HAP-1 (cell line): ENCODE measurements around the gene GLYR1.

Source experiments
- DNase-seq, 2 experiments: peaks; one replicate each; pipeline ENCODE4 v3.0.0-alpha.2; 2016 to 2020; ENCODE audit warnings: low spot score in 2 of 2
- H3K27me3 ChIP-seq: fragments of 250-450 bp; sonication (Bioruptor Pico); 2 replicates; pipeline ENCODE4 v1.5.1; 2020; ENCODE audit warnings: low read depth, mild to moderate bottlenecking, moderate library complexity
- H3K36me3 ChIP-seq: fragments of 250-450 bp; sonication (Bioruptor Pico); replicated peaks from 2 replicates; pipeline ENCODE4 v1.5.1; 2020; ENCODE audit warnings: mild to moderate bottlenecking
- H3K4me1 ChIP-seq: fragments of 250-450 bp; sonication (Bioruptor Pico); 2 replicates; pipeline ENCODE4 v1.5.1; 2020; ENCODE audit warnings: mild to moderate bottlenecking
- H3K4me3 ChIP-seq: fragments of 250-450 bp; sonication (Bioruptor Pico); 2 replicates; pipeline ENCODE4 v1.5.1; 2020; ENCODE audit warnings: mild to moderate bottlenecking, moderate library complexity
- H3K9me3 ChIP-seq: fragments of 250-450 bp; sonication (Bioruptor Pico); 2 replicates; pipeline ENCODE4 v1.5.1; 2020; ENCODE audit warnings: mild to moderate bottlenecking, moderate library complexity
- in situ Hi-C: fragments of 300-500 bp; cut with MboI; formaldehyde crosslinking; loops from 3 replicates; pipeline ENCODE4 v1.14.3; 2020; ENCODE audit warnings: low sequenced_read_pairs, inconsistent platforms, mixed read lengths

The GLYR1 gene

DNA sequence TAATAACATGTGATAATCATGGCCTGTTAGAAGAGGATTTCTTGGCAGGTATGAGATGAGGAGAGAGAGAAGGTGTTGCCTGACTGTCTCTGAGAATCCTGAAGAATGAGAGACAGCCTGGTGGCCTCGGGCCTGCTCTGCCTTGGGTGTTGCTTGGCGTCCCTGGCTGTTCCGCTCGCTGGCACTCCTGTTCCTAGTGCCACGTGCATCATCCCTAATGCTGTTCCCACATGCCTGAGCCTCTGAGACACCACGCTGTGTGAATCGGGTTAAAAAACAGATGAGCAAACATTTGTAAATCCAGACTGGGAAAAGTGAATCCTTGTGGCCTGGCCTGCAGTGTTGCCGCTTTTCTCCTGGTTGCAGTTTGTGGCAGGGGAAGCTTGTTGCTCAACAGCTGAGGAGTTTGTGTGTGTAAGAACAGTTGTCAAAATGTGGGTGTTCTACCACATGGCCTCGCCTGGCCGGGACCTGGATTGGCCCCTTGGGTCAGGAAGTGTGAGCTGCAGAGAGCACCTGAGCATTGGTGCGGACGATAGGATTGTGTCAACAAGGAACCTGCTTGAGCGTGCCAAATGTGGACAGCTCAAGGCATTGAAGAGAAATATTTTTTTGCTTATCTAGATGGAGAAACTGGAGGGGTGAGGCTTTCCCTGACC, 22.2 kb upstream of the GLYR1 start:
- Histone ChIP-seq H3K9me3 (no peaks in the 10 kb centered on the region), H3K36me3 (peaks cover 53% of the 10 kb centered on the region), H3K27me3 (no peaks in the 10 kb centered on the region), H3K4me3 (no peak overlapping the region), H3K4me1 (no peaks in the 10 kb centered on the region)
- in situ Hi-C loops: no loop called here
- no peak for DNase-seq

DNA sequence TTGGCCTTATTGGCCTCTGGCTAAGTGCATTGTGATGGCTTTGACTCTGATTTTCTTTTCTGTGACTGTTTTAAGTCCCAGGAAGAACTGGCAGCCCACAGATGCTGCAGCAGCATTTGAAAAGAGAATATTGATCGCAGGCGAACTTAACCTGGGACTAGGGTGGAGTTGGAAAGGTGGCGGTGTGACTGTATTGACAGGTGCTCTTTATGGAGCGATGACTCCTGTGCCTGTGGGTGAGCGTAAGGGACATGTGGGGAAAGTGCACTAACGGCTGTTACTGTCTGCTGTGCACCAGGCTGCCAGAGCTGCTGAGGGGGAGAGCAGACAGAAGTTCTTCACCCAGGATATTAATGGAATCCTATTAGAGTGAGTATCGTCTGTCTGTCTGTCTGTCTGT, 21.4 kb upstream of the GLYR1 start:
- in situ Hi-C loops: no loop called here
- peaks cover 48% of the 10 kb centered on the region for H3K36me3 ChIP-seq
- no peaks in the 10 kb centered on the region for H3K9me3 ChIP-seq
- no peaks in the 10 kb centered on the region for H3K4me1 ChIP-seq
- H3K4me3 ChIP-seq: no peak overlapping the region
- H3K27me3 ChIP-seq: no peaks in the 10 kb centered on the region
- DNase-seq: no peak

DNA sequence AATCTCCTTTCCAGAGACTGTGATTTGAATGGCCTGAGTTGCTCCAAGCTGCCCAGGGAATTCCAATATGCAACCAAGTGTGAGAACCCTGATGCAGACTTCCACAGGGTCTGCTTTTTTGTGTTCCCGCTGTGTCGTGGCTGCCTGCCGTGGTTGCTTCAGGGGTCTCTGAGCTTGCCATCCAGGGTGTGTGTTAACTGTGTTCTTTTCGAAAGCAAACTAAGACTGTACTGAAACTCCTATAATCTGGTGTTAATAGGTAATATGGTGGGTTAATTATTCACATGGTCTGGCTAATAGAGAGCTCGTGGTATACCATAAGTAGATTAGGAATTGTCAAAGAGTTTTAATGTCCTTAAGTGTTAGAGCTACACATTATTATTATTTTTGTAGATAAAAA, 20.9 kb upstream of the GLYR1 start:
- H3K27me3 ChIP-seq: no peaks in the 10 kb centered on the region
- H3K4me3 ChIP-seq: no peak overlapping the region
- H3K36me3 ChIP-seq: peaks cover 43% of the 10 kb centered on the region
- H3K4me1 ChIP-seq: no peaks in the 10 kb centered on the region
- no peak for DNase-seq
- in situ Hi-C loops: no loop called here
- H3K9me3 ChIP-seq: no peaks in the 10 kb centered on the region

DNA sequence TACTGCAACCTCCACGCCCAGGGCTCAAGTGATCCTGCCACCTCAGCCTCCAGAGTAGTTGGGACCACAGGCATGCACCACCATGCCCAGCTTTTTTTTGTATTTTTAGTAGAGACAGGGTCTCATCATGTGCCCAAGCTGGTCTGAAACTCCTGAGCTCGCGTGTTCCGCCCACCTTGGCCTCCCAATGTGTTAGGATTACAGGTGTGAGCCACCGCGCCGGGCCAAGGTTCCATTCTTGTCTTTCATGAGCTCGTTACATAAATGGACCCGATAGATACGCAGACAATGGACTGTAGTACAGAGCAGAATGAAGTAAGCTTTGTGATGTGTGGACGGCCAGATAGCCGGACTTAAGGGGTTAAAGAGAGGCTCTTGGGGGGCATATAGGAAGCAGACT, 19.5 kb upstream of the GLYR1 start:
- Histone ChIP-seq H3K4me3 (no peak overlapping the region), H3K36me3 (peaks cover 38% of the 10 kb centered on the region), H3K9me3 (no peaks in the 10 kb centered on the region), H3K4me1 (no peaks in the 10 kb centered on the region), H3K27me3 (no peaks in the 10 kb centered on the region)
- in situ Hi-C loops: no loop called here
- DNase-seq: no peak

DNA sequence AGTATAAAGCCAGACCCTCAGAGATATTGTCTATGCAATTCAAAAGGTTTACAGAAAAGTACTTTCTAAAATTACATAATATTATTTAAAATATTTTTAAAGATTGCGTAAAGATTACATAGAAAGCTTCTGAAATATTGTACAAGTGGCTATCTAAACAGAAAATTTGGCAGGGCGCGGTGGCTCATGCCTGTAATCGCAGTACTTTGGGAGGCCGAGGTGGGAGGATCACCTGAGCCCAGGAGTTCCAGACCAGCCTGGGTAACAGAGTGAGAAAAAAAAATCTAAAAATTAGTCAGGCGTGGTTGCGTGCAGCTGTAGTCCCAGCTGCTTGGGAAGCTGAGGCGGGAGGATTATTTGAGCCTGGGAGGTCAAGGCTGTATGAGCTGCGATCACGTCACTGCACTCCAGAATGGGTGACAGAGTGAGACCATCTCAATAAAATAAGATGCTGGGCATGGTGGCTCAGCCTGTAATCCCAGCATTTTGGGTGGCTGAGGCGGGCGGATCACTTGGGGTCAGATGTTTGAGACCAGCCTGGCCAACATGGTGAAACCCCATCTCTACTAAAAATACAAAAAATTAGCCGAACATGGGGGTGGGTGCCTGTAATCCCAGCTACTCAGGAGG, 18.3 kb upstream of the GLYR1 start:
- in situ Hi-C loops: no loop called here
- no peaks in the 10 kb centered on the region for H3K9me3 ChIP-seq
- peaks cover 41% of the 10 kb centered on the region for H3K36me3 ChIP-seq

DNA sequence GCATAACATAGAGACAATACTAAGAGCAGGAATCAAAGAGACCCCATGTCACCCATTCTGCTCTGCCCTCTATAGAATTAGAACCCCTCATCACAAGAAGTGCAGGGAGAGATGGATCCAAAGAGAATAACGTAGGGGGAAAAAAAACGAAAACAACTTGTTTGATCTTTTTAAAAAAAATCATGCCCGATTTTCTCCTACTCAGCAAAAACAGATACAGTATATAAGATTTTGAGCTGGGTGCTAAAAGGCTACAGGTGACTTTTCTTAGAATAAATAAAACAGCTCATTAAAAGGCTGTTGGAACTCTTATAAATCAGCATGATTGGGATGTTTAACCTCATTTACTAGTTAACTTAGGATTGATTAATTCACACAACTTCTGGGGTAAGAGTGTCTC, 17.6 kb upstream of the GLYR1 start:
- Histone ChIP-seq H3K4me3 (no peak overlapping the region), H3K36me3 (peaks cover 42% of the 10 kb centered on the region), H3K9me3 (no peaks in the 10 kb centered on the region), H3K4me1 (no peaks in the 10 kb centered on the region), H3K27me3 (no peaks in the 10 kb centered on the region)
- in situ Hi-C loops: no loop called here
- DNase-seq: no peak

More for the DNA sequence above, 18.3 kb upstream of the GLYR1 start:
- Histone ChIP-seq H3K4me1 (no peaks in the 10 kb centered on the region), H3K27me3 (no peaks in the 10 kb centered on the region), H3K4me3 (no peak overlapping the region)
- no peak for DNase-seq

DNA sequence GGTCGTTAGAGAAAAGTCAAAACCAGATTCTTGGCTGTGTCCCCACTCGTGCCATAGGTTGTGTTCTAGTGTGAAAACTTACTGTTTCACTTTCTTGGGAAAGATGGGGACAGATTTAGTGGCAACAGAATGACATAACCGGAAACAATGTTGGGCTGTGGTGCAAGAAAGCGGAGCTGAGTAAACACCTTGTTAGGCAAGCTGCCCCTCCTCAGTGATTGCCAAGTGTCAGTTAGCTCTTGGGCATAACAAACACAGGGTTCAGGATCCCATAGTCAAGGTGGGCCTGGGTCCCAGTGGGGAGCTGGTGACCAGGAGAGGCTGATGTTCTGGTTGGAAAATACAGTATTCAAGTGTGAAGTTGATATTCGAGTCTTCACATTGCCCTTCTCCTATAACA, 15.6 kb upstream of the GLYR1 start:
- Histone ChIP-seq H3K36me3 (peaks cover 52% of the 10 kb centered on the region), H3K4me1 (no peaks in the 10 kb centered on the region), H3K9me3 (no peaks in the 10 kb centered on the region), H3K27me3 (no peaks in the 10 kb centered on the region), H3K4me3 (no peak overlapping the region)
- in situ Hi-C loops: no loop called here
- no peak for DNase-seq

DNA sequence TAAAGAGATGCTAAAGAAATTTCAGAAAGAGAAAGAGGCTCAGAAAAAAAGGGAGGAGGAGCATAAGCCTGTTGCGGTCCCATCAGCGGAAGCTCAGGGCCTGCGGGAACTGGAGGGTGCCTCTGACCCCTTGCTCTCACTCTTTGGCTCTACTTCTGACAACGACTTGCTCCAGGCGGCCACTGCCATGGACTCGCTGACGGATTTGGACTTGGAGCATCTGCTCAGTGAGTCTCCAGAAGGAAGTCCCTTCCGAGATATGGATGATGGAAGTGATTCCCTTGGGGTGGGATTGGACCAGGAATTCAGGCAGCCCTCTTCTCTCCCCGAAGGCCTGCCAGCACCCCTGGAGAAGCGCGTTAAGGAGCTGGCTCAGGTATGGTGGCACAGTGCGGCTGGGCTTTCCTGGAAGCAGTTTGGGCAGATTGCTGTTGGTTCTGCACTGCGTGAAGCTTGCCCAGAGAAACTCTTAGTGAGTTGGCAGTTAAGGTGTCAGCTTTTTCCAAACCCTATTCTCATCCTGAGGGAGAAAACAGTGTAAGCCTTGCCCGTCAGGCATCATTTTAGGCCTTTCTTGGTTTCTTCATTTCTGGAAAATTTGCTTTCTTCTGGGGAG, 13.7 kb upstream of the GLYR1 start:
- no peak overlapping the region for H3K4me3 ChIP-seq
- no peaks in the 10 kb centered on the region for H3K27me3 ChIP-seq
- H3K36me3 ChIP-seq: peaks cover 62% of the 10 kb centered on the region
- H3K4me1 ChIP-seq: no peaks in the 10 kb centered on the region
- no peak for DNase-seq
- in situ Hi-C loops: no loop called here
- H3K9me3 ChIP-seq: no peaks in the 10 kb centered on the region

DNA sequence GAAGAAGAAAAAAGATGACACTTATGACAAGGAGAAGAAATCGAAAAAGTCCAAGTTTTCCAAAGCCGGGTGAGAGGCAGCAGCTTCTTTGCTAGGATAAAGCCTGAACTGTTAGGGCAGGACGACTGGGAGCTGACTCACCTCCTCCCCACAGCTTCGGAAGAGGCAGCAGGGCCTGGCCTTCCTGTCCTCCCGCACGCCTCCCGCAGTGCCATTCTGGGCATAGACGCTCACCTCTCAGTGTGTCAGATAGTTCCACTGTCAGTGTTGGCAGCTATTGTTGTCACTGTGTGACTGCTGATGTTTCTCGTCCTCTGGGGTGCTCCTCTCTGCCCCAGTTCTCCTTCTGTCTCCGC, 12.8 kb upstream of the GLYR1 start:
- in situ Hi-C loops: no loop called here
- Histone ChIP-seq H3K36me3 (peaks cover 68% of the 10 kb centered on the region), H3K4me3 (no peak overlapping the region), H3K4me1 (no peaks in the 10 kb centered on the region), H3K27me3 (no peaks in the 10 kb centered on the region), H3K9me3 (no peaks in the 10 kb centered on the region)
- DNase-seq: no peak

DNA sequence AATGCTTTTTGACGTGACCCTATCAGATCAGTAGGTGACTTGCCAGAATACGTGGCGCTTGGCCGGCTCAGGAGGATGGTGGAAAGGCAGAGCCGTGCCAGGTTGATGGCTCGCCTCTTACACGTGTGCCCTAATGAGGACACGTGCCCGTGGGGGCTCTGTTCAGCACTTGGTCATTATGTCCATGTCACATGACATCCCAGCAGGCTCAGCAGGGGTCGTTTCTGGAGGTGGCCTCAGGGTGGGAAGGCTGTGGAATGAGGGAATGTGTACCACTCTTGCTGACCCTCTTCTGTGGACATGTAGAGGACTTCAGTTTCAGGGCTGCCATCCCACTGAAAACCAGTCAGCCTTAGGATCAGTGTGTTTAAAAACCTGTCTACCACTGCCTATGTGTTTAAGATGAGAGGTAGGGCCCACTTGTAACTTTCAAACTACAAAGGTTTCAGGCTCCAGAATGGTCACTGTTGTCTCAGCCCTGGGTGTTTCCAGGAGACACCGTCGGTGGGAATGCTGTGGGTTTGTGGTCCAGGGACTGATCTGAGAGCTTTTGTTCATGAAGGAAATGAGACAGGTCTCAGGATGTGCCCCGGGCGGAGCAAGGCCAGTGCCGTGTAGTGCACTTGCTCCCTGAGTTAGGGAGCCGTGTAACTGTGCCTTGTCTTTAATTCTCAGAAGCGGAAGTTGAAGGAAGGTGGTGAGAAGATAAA, 12.3 kb upstream of the GLYR1 start:
- DNase-seq: no peak
- peaks cover 67% of the 10 kb centered on the region for H3K36me3 ChIP-seq
- no peaks in the 10 kb centered on the region for H3K9me3 ChIP-seq
- H3K27me3 ChIP-seq: no peaks in the 10 kb centered on the region
- no peak overlapping the region for H3K4me3 ChIP-seq
- in situ Hi-C loops: no loop called here
- no peaks in the 10 kb centered on the region for H3K4me1 ChIP-seq

DNA sequence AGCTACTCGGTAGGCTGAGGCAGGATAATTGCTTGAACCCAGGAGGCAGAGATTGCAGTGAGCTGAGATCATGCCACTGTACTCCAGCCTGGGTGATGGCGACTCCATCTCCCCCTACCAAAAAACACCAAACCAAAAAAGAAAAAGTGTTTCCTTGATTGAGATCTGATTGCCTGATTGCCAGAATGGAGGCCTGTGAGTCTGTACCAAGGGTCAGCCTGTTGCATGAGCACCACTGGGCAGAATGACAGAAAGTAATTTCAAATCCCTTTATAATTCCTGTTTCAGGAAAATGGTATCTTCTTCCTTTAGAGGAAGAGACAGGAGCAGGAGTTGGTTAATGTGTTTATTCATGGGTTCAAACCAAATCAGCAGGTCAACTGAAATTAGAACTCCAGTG, 8.7 kb upstream of the GLYR1 start:
- Histone ChIP-seq H3K36me3 (peaks cover 60% of the 10 kb centered on the region), H3K4me3 (no peak overlapping the region), H3K9me3 (no peaks in the 10 kb centered on the region), H3K27me3 (no peaks in the 10 kb centered on the region), H3K4me1 (peaks cover 10% of the 10 kb centered on the region)
- in situ Hi-C loops: no loop called here
- DNase-seq: no peak

DNA sequence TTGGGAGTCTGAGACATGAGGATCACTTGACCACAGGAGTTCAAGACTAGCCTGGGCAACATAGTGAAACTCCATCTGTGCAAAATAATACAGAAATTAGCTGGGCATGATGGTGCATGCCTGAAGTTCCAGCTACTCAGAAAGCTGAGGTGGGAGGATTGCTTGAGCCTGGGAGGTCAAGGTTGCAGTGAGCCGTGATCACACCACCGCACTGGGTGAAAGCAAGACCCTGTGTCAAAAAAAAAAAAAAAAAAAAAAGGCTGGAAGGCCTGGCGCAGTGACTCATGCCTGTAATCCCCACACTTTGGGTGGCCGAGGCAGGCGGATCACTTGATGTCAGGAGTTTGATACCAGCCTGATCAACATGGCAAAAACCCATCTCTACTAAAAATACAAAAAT, 8.3 kb upstream of the GLYR1 start:
- peaks cover 56% of the 10 kb centered on the region for H3K36me3 ChIP-seq

DNA sequence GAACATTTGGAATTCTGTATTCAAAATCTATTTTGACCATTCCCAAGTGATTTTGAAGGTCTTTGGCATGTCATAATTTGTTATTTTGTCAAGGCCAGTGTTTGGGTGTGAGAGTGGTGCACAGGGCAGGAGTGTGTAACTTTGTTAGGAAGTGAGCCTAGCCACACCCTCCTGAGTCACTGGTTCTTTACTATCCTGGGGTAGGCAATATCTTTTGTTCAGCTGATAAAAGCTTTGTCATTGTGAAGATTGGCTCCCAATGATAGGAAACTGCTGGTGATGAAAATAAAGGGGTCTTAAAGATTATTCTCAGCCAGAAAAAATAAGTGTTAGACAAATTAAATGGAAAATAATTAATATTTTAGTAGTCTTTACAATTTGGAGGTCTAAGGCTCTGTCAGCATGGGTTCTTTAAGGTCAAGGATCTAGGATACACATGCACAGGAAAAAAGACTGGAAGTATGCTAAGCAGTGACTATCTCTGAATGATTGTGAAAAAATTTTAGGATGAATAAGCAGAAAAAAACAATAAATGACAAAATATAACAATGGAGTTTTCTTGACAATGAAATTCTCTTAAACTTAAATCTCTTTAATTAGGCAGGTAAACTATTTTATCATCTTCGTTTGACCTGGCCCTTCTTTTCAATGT, 5.3 kb upstream of the GLYR1 start:
- Histone ChIP-seq H3K27me3 (no peaks in the 10 kb centered on the region), H3K4me1 (peaks cover 19% of the 10 kb centered on the region), H3K36me3 (peaks cover 27% of the 10 kb centered on the region), H3K9me3 (no peaks in the 10 kb centered on the region), H3K4me3 (no peak overlapping the region)
- peak in 1 of 2 experiments; percentile 19 for DNase-seq
- in situ Hi-C loops: no loop called here

More for the DNA sequence above, 8.3 kb upstream of the GLYR1 start:
- no peaks in the 10 kb centered on the region for H3K27me3 ChIP-seq
- H3K4me3 ChIP-seq: no peak overlapping the region
- in situ Hi-C loops: no loop called here
- no peak for DNase-seq
- H3K4me1 ChIP-seq: peaks cover 13% of the 10 kb centered on the region
- H3K9me3 ChIP-seq: no peaks in the 10 kb centered on the region

DNA sequence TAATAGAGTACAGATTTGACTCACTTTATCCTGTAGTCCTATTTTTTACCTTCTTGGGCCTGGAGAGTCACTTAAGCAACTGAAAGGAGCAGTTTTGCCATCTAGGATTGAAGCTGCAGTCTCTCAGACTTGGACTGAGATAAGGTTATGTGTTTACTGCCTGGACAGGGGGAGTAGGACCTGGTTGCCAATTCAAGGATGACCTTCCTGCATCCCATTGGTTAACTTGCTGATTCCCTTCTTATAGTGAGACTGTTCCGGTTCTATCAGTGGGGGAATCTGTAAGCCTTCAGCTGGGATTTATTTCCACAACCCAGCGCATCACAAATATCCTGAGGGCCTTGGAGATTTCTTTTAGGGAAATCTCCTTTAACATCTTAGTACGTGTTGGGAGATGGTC, 3.1 kb upstream of the GLYR1 start:
- no peaks in the 10 kb centered on the region for H3K27me3 ChIP-seq
- H3K4me1 ChIP-seq: peaks cover 27% of the 10 kb centered on the region
- peak overlapping the region; percentile 3 for H3K4me3 ChIP-seq
- peaks cover 21% of the 10 kb centered on the region for H3K36me3 ChIP-seq
- in situ Hi-C loops: no loop called here
- no peaks in the 10 kb centered on the region for H3K9me3 ChIP-seq
- DNase-seq: peak in 1 of 2 experiments; percentile 34
